Heart right ventricle (tissue), 16 donors: Measurements from ENCODE around the gene JOSD2. TPM values are rescaled to one million over a fixed set of nuclear protein-coding genes. Genes with fewer than 3 reads are reported as not detected.
"Not testable (repeated sequence)": the region's sequence is repeated elsewhere in the genome, so short reads cannot be mapped to it uniquely, and the experiment has no call there.

ENCODE experiments used
- ATAC-seq, 8 donors: fragments of 200-7000 bp; cut with Tn5 transposase; one replicate each; pipeline ENCODE4 v1.9.1; 2020; ENCODE audit warnings: mild to moderate bottlenecking in 8 of 8, moderate library complexity in 8 of 8, moderate number of reproducible peaks in 1 of 8
- DNase-seq, 2 donors: peaks; one replicate each; pipeline ENCODE4 v3.0.0-alpha.2; 2020
- H3K27ac ChIP-seq, 10 donors: fragments of 200-600 bp; sonication (generic) in 2 of 10; one replicate each; pipeline versions ENCODE4 v1.5.0 to v1.8.0; 2020 to 2022; ENCODE audit warnings: mild to moderate bottlenecking in 3 of 10
- H3K27me3 ChIP-seq, 7 donors: fragments of 200-600 bp; one replicate each; pipeline ENCODE4 v1.8.0; 2021 to 2022; ENCODE audit warnings: mild to moderate bottlenecking in 2 of 7
- H3K36me3 ChIP-seq, 9 donors: fragments of 200-600 bp; sonication (generic) in 1 of 9; one replicate each; pipeline versions ENCODE4 v1.5.0 to v1.8.0; 2020 to 2022; ENCODE audit warnings: mild to moderate bottlenecking in 2 of 9
- H3K4me1 ChIP-seq, 9 donors: fragments of 200-600 bp; sonication (generic) in 1 of 9; one replicate each; pipeline versions ENCODE4 v1.5.0 to v1.8.0; 2020 to 2022; ENCODE audit warnings: mild to moderate bottlenecking in 4 of 9
- H3K4me3 ChIP-seq, 10 donors: fragments of 200-600 bp; sonication (generic) in 2 of 10; one replicate each; pipeline versions ENCODE4 v1.5.0 to v1.8.0; 2020 to 2022; ENCODE audit warnings: mild to moderate bottlenecking in 7 of 10, moderate library complexity in 2 of 10
- H3K9me3 ChIP-seq, 11 donors: fragments of 200-600 bp in 10 of 11; sonication (generic) in 2 of 11; one replicate each; pipeline versions ENCODE4 v1.5.0 to v1.8.0; 2013 to 2022; ENCODE audit warnings: mild to moderate bottlenecking in 2 of 11, control low read depth in 1 of 11, moderate library complexity in 1 of 11
- CTCF ChIP-seq, 9 donors: fragments of 200-600 bp; sonication (generic) in 2 of 9; IDR thresholded peaks; one replicate each; pipeline versions ENCODE4 v1.5.0 to v1.8.0; 2021 to 2022; ENCODE audit warnings: antibody characterized with exemption in 9 of 9, mild to moderate bottlenecking in 5 of 9, moderate library complexity in 1 of 9
- WGBS, 2 donors: extraction: QIAGEN DNeasy Blood & Tissue Kit; methylation state at CpG; one replicate each; pipeline ENCODE4 v1.1.7; 2013; ENCODE audit warnings: inconsistent platforms in 1 of 2; 5-methylcytosine and 5-hydroxymethylcytosine counted together
- intact Hi-C, 10 donors: fragments of 100-400 bp; cut with DNase I; formaldehyde crosslinking; loops; one replicate each; pipeline versions ENCODE4 v1.11.1 to v1.14.2; 2022
- polyA plus RNA-seq, 2 donors: library from polyadenylated mRNA; stranded (reverse); fragments of 200-250 nt; gene quantifications; one replicate each; pipeline ENCODE4 v1.2.3, GENCODE V29; 2013
- total RNA-seq, 10 donors: library from RNA; stranded (reverse); fragmentation: NEBNext Ultra II Directional in 3 of 10; extraction: Animal tissue kit (Norgen Biotek cat#: 25700) in 3 of 10; gene quantifications; one replicate each; pipeline versions ENCODE4 v1.2.1 to v1.2.4, GENCODE V29; 2021 to 2023
- donor health status: Arrhythmogenic right ventricular cardiomyopathy.
- donor health status: ischemic (EF 13 %, LVEDD 7.1; RV severe dilation, severe dysfunction).
- donor health status: healthy with polysubstance abuse.
- donor health status: DM: no; HTN: yes; CAD: no.
- donor health status: DM: no; HTN: no; CAD: no.
- donor health status: ischemic (EF 25% LVEDD 6.9; RV normal size, moderate dysfunction).
- donor health status: ischemic (EF 25% LVEDD 5.7; RV mildly dilated, moderate dysfunction).
- donor health status: healthy.
- donor health status: DM: yes; HTN: yes; CAD: no.
- donor health status: Ischemic cardiomyopathy.
- donor health status: ischemic (EF 35%, LVEDD 5.7; RV mildly dilated, moderate dysfunction).
- donor health status: nonischemic (EF 11% LVEDD 7.7; RV severe dilation, severe dysfunction).
- donor health status: DM: yes; HTN: yes; CAD: no.
- donor health status: PGD.
- donor health status: ischemic (EF 29% LVEDD 5.4; RV normal size, mild dysfunction).
- donor health status: nonischemic (EF 23%, LVEDD 6.1; RV moderate dilation, normal function).

Gene JOSD2
- total and polyA plus RNA-seq, 12 donors = 13.3 to 69.6 (median 31.0) TPM

GRCh38 chr19:50535672-50536187, 24.7 kb upstream of the JOSD2 start:
- ATAC-seq (no peak), DNase-seq (no peak)
- no peak for TF ChIP-seq CTCF (IDR thresholded peaks at IDR 0.05)
- peaks cover 0 to 13% (median 0%) of the 10 kb centered on the region in 7 donors for H3K27me3 ChIP-seq
- WGBS, 2 donors = 83 to 85% methylated on average over 11 of the region's 11 CpGs
- intact Hi-C loops = loop anchor here in 8 of 10 donors (2.0 to 10.0 kb wide), 3 partner anchors 247 to 389 kb away; no protein-coding TSS in a partner anchor
- H3K9me3 ChIP-seq = peaks cover 0 to 18% (median 10%) of the 10 kb centered on the region in 11 donors
- no peaks in the 10 kb centered on the region for H3K36me3 ChIP-seq
- H3K4me1 ChIP-seq = peaks cover 0 to 5% (median 0%) of the 10 kb centered on the region in 9 donors
- no peak overlapping the region for H3K27ac ChIP-seq
- H3K4me3 ChIP-seq = no peak overlapping the region

GRCh38 chr19:50534478-50534877, 23.5 kb upstream of the JOSD2 start:
- no peak for TF ChIP-seq CTCF (IDR thresholded peaks at IDR 0.05)
- Histone ChIP-seq H3K36me3 (no peaks in the 10 kb centered on the region), H3K9me3 (peaks cover 0 to 18% (median 10%) of the 10 kb centered on the region in 11 donors), H3K4me3 (no peak overlapping the region), H3K27ac (no peak overlapping the region), H3K4me1 (peaks cover 0 to 5% (median 0%) of the 10 kb centered on the region in 9 donors), H3K27me3 (peaks cover 0 to 13% (median 0%) of the 10 kb centered on the region in 7 donors)
- intact Hi-C loops = loop anchor here in 1 of 10 donors (10.0 kb wide), 1 partner anchor 390 kb away; no protein-coding TSS in a partner anchor
- no peak for ATAC-seq
- DNase-seq = no peak
- 96 to 99% methylated on average over 3 of the region's 3 CpGs for WGBS, 2 donors

GRCh38 chr19:50532952-50533351, 22.0 kb upstream of the JOSD2 start:
- DNase-seq = no peak
- TF ChIP-seq CTCF (IDR thresholded peaks at IDR 0.05) = no peak
- no peaks in the 10 kb centered on the region for H3K36me3 ChIP-seq
- WGBS, 2 donors = 87 to 89% methylated on average over 4 of the region's 4 CpGs
- intact Hi-C loops = loop anchor here in 1 of 10 donors (10.0 kb wide), 1 partner anchor 392 kb away; no protein-coding TSS in a partner anchor
- no peak overlapping the region for H3K4me3 ChIP-seq
- H3K9me3 ChIP-seq = peaks cover 0 to 18% (median 10%) of the 10 kb centered on the region in 11 donors
- ATAC-seq = no peak
- H3K4me1 ChIP-seq = peaks cover 0 to 3% (median 0%) of the 10 kb centered on the region in 9 donors
- H3K27me3 ChIP-seq = peaks cover 0 to 13% (median 3%) of the 10 kb centered on the region in 7 donors
- no peak overlapping the region for H3K27ac ChIP-seq

GRCh38 chr19:50531171-50531612, 20.2 kb upstream of the JOSD2 start:
- no peak for ATAC-seq
- Histone ChIP-seq H3K4me3 (no peak overlapping the region), H3K9me3 (peaks cover 0 to 18% (median 10%) of the 10 kb centered on the region in 11 donors), H3K4me1 (no peaks in the 10 kb centered on the region), H3K27ac (no peak overlapping the region), H3K27me3 (peaks cover 0 to 13% (median 3%) of the 10 kb centered on the region in 7 donors), H3K36me3 (no peaks in the 10 kb centered on the region)
- DNase-seq = no peak
- WGBS, 2 donors = 65 to 72% methylated on average over 14 of the region's 14 CpGs
- intact Hi-C loops = loop anchor here in 1 of 10 donors (10.0 kb wide), 1 partner anchor 394 kb away; no protein-coding TSS in a partner anchor
- no peak for TF ChIP-seq CTCF (IDR thresholded peaks at IDR 0.05)

GRCh38 chr19:50528052-50528451, 17.1 kb upstream of the JOSD2 start:
- H3K36me3 ChIP-seq, H3K27ac ChIP-seq, H3K9me3 ChIP-seq, ATAC-seq, DNase-seq, H3K4me3 ChIP-seq, intact Hi-C loops, H3K4me1 ChIP-seq: not testable (repeated sequence)
- 94 to 98% methylated on average over 3 of the region's 3 CpGs for WGBS, 2 donors
- H3K27me3 ChIP-seq = peaks cover 0 to 13% (median 3%) of the 10 kb centered on the region in 7 donors
